Measurements from ENCODE around the gene PPP1R14D.

The PPP1R14D gene

GRCh38 chr15:40850576-40851112 lies 22.1 kb upstream of the PPP1R14D start:
- no peak for DNase-seq

DNA sequence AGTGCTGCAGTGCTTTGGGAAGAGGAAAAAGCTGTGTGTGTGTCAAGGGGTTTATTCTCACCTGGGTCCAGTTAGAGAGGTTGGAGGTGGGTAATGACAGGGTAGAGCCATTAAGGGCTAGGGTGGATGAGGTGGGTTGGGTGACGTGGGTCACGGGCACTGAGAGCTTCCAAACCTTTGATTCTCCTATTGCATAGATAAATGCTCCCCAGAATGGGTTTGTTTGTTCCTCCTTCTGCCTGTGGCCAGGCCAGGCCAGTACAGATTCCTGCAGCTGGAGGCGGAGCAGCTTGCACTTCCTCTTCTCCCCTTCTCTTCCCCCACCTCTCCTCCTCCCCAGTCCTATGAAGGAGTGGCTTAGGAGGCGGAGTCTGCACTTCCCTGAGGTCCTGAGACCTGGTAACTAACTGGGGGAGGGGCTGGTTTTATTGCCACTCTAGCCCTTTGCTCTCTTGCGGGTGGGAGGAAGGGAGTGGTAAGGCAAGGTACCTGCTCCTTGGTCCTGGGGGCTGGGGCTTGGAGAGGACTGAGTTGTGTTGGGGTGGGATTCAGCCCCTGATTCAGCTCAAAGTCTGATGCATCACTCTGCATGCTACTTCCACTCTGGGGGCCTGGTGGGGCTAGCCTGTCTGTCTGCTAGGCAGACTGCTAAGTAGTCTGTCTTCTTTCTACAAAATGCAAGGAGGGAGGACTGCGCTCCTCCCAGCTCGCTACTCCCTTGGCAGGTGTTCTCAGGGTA lies 18.9 kb upstream of the PPP1R14D start:
- no peak for DNase-seq

DNA sequence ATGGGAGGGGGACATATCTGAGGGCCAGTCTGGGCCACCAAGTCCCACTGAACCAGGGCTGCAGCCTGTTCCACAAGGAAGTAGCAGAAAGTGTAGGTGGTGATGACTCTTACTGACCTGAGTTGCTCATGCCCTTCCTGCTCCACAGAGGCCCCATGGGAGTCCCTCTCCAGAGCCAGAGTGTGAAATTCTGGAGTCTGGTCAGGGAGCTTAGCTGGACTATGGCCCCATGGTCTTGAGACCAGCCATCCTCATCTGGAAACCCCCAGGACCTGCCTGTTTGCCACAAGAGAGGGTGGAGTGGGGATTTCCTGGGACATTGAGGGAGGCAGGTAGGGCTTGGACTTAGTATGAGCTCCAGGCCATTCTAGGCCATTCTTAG lies 18.3 kb upstream of the PPP1R14D start:
- no peak for DNase-seq

DNA sequence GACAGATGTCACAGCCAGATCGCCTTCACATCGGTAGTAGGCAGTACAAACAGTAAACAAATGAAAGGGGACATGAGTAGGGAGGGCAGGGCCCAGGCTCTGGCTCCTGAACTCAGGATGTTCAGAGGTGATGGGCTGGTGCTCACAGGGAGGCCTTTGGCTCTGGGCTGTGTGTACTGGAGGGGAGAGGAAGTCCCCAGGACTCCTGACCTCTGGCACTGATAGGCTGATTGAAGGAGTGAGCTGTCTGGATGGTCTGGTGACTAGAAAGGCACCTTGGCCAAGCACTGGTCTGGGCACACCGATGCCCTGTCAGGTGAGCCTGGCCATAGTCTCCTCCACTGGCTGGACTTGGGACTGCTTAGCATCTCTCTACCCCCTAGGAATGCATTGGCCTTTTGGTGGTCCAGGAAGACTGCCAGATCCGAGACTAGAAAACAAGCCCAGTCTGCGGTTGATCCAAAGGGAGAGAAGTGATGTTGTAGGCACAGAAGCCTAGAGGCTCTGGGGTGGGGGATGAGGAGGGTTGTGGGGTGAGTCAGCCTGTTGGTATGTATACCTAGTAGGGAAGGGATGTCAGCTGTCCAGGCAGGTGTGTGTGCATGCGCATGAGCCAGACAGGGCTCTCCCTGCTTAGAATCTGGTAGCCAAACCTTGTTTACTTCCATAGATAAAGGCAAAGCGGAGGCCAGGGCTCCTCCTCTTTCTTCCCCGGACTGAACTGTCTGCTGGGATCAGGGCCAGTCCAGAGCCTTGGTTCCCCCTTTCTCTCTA lies 17.2 kb upstream of the PPP1R14D start:
- DNase-seq, result no peak

GRCh38 chr15:40845036-40845435 lies 16.5 kb upstream of the PPP1R14D start:
- no peak for DNase-seq

DNA sequence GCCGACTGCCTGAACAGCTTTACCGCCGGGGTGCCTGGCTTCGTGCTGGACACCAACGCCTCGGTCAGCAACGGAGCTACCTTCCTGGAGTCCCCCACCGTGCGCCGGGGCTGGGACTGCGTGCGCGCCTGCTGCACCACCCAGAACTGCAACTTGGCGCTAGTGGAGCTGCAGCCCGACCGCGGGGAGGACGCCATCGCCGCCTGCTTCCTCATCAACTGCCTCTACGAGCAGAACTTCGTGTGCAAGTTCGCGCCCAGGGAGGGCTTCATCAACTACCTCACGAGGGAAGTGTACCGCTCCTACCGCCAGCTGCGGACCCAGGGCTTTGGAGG lies 16.2 kb upstream of the PPP1R14D start:
- DNase-seq, result peak; percentile 74

- DNase-seq, result peak; percentile 86
Measured at GRCh38 chr15:40843885-40844695, 15.6 kb upstream of the PPP1R14D start, which contains the start of gene SPINT1. Gene SPINT1, plus strand, starts transcription at chr15:40844048. Its CDS starts 507 bp downstream, at chr15:40844555.

DNA sequence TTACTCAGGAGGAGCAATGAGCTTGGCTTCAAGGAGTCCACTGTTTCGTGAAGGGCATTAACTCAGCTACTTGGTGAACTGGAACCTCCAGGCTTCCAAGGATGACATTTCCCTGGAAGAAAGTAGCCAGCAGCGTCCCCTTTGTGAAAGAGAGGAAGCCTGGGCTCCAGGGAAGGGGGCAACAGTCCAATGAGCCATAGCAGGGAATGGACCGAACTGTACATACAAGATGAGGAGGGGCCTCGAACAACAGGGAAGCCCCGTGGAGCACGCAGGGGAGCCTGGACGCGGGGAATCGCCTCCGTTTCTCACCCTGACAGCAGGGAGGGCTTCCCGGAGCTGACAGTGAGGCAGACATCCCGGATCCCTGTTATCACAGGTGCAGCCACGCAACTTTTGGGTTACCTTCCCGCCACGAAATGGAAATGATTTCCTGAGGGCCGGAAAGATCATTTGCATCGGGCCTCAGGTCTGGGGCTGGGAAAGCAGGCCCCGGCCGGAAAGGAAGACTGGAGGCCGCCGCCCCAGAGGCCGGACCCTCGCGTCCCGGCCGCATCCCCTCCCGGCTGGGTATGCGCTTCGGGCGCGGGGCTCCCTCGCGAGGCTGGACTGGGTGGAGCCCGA lies 14.9 kb upstream of the PPP1R14D start:
- DNase-seq, result no peak

GRCh38 chr15:40841741-40842140 lies 13.2 kb upstream of the PPP1R14D start:
- DNase-seq, result no peak

DNA sequence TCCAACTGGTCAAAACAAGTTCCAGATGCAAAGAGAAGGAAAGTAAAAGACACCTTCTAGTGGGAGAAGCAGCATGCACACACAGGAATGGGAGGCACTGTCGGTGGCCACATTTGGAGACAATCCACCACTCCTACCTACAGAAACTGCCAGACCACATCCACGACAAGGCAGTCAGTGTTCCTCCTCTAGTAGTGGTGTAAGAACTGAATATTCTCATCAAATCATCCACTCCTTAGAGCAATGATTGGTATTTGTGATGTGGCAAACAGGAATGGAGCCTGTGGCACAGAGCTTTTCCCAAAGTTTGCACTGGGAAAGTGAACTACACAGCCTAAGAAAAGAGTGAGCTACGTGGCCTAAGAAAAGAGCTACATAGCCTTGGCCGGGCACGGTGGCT lies 10.2 kb upstream of the PPP1R14D start:
- DNase-seq, result no peak

- DNase-seq, result no peak
Measured at GRCh38 chr15:40836020-40836419, 7.5 kb upstream of the PPP1R14D start.

DNA sequence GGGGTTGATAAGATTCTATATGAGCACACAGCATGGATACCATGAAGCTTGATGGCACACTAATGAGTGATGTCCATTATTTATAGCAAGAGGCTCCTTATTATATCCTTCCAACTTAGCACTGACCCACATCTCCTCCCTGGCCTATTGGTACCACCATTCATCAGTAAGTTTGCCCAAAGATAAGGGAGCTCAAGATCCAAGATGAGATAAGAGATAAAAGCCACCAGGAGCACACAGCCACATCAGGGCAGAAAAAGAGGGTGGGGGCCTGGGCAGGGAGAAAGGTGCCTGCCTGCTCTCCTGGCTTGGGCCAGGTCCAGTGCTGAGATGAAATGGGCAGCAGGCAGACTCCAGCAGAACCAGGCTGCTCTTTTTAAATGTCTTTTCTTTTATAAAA lies 4.4 kb upstream of the PPP1R14D start:
- no peak for DNase-seq

GRCh38 chr15:40831861-40832260 lies 3.4 kb upstream of the PPP1R14D start:
- no peak for DNase-seq

- no peak for DNase-seq
Measured at GRCh38 chr15:40830884-40831283, 2.4 kb upstream of the PPP1R14D start.

- no peak for DNase-seq
Measured at GRCh38 chr15:40829115-40829514, 607 bp upstream of the PPP1R14D start.

GRCh38 chr15:40826423-40827075 lies 2.0 kb downstream of the PPP1R14D start:
- no peak for DNase-seq

- no peak for DNase-seq
Measured at GRCh38 chr15:40825661-40826422, 2.7 kb downstream of the PPP1R14D start.

DNA sequence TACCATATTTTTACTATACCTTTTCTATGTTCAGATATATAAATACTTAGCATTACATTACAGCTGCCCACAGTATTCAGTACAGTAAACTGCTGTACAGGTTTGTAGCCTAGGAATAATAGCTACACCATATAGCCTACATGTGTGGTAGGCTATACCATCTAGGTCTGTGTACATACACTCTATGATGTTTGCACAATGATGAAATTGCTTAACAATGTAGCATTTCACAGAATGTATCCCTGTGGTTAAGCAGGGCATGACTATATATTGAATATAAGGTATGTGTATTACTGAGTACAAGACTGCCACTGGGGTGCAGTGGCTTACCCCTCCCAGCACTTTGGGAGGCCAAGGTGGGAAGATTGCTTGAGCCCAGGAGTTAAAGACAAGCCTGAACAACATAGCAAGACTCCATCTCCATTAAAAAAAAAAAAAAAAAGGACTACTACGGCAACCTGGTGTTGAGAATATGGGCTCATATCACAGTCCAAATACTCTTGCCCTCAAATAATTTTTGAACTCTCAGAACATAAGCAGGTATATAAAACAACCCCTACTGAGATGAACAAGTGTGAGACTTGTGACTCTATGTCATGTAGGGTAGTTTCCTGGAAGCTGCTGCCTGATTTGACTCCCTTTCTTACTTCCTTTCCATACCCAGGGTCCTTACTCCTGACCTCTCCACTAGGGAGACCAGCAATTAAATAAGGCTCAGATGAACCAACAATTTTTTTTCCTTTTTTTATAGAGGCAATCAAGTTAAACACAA lies 4.8 kb downstream of the PPP1R14D start:
- no peak for DNase-seq

GRCh38 chr15:40821195-40821594 lies 7.3 kb downstream of the PPP1R14D start:
- no peak for DNase-seq

- DNase-seq, result no peak
Measured at GRCh38 chr15:40819048-40819447, 9.5 kb downstream of the PPP1R14D start.
